Fibroblast of mammary gland (primary cell): ENCODE measurements around the gene ELP1.
A peak's percentile ranks its signal among the peaks of the same experiment; 100 is the strongest.

Experiments
- DNase-seq: peaks from one replicate; pipeline ENCODE4 v3.0.0-alpha.2; 2010; ENCODE audit warnings: low read depth
- H3K4me3 ChIP-seq: 2 replicates; pipeline ENCODE4 v1.5.1; 2011; ENCODE audit warnings: low read depth, mild to moderate bottlenecking, low read length, moderate library complexity; ENCODE audit not compliant: control insufficient read depth
- TF ChIP-seq, protein P1 (sequence below): conservative IDR thresholded peaks from 2 replicates; pipeline ENCODE4 v1.5.1; 2011; ENCODE audit warnings: low read depth, low read length, inconsistent platforms; ENCODE audit not compliant: control insufficient read depth, insufficient read depth

The ELP1 gene

DNA sequence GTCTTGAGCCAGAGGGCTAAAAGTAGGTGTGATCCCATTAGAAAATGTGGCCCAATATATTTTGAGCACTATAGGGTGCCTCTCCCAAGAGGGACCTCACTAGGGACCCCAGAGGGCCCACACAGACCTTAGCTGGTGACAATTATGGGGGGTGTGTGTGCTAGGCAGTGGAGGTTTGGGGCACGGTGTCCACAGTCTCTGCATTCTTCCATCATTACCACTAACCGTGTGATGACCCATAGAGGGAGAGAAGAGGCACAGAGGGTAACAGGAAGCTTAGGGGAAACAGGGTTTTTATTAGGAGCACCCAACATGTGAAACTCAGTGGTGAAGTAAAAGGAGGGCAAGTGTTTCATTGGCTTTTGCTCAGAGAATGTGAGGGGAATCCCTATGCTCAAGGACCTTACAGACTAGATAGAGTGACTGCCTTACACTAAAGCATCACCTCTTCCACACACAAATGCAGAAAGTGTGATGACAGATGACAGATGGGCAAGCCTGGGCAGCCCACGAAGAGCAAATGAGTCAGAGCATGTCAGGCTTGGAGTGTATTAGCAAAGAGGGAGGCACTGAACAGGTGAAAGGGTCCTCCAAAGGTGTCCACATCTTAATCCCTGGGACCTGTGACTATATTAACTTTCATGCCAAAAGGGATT lies 74.3 kb downstream of the ELP1 start:
- TF ChIP-seq, protein P1, sequence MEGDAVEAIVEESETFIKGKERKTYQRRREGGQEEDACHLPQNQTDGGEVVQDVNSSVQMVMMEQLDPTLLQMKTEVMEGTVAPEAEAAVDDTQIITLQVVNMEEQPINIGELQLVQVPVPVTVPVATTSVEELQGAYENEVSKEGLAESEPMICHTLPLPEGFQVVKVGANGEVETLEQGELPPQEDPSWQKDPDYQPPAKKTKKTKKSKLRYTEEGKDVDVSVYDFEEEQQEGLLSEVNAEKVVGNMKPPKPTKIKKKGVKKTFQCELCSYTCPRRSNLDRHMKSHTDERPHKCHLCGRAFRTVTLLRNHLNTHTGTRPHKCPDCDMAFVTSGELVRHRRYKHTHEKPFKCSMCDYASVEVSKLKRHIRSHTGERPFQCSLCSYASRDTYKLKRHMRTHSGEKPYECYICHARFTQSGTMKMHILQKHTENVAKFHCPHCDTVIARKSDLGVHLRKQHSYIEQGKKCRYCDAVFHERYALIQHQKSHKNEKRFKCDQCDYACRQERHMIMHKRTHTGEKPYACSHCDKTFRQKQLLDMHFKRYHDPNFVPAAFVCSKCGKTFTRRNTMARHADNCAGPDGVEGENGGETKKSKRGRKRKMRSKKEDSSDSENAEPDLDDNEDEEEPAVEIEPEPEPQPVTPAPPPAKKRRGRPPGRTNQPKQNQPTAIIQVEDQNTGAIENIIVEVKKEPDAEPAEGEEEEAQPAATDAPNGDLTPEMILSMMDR = no peak
- DNase-seq = peak; percentile 11
- H3K4me3 ChIP-seq = no peak overlapping the region

DNA sequence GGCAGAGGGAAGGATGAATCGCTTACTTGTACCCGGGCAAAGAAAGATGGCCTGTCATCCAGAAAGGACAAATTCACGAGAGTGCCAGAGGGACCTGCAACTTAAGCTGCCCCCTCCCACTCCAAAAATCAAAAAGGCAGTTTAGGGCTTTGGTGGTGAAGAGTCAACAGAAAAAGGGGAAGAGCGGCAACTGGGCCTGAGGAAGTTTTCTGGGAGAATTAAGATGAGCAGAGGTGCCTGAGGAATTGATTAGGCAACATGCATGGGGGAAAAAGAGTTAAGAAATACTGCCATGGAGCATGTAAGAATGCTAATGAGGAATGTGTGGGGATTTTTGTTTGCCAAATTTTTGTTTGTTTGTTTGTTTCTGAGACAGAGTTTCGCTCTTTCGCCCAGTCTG lies 76.4 kb downstream of the ELP1 start:
- no peak for DNase-seq
- TF ChIP-seq, protein P1 = no peak
- H3K4me3 ChIP-seq = no peak overlapping the region

DNA sequence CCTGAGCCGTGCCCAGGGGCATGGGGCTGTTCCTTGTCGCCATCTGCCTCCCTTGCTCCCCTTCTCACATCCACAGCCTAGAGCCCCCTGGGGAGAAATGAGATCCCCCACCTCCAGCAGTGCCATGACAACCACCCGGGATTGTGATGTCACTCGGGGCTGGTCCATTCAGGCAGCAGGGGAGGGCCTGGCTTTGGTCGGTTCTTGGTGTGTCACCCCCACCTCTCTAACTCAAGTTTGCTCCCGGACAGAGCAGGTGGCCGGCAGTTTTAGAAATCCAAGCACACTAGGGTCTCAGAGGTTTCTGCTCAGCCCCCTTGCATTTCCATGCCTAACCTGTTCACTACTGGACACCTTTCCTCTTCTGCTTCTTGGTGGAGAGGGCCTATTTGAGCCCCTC lies 78.0 kb downstream of the ELP1 start, which contains the start of gene ACTL7B:
ACTL7B (minus strand) TSS at position 99 of the 400 bp plus-strand sequence; CDS start at position 43, 56 bp downstream.
- no peak within 1 kb of the TSS for H3K4me3 ChIP-seq
- TF ChIP-seq, protein P1 = no peak
- no peak for DNase-seq

DNA sequence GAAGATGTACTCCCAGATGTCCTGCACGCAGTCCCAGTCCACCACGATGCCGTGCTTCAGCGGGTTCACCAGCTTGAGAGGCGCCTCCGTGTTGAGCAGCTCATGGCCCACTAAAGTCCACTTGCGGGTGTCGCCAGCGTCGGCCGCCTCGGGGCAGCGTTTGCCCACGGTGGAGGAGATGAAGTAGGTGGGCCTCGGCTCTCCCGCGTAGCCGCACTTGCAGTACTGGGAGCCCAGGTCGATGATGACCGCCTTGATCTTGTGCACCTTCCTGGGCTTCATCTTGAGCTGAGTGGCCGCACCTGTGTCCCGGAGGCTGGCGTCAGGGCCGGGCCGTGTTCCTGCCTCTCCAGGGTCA lies 78.4 kb downstream of the ELP1 start:
- DNase-seq = no peak
- TF ChIP-seq, protein P1 = no peak
- no peak overlapping the region for H3K4me3 ChIP-seq

DNA sequence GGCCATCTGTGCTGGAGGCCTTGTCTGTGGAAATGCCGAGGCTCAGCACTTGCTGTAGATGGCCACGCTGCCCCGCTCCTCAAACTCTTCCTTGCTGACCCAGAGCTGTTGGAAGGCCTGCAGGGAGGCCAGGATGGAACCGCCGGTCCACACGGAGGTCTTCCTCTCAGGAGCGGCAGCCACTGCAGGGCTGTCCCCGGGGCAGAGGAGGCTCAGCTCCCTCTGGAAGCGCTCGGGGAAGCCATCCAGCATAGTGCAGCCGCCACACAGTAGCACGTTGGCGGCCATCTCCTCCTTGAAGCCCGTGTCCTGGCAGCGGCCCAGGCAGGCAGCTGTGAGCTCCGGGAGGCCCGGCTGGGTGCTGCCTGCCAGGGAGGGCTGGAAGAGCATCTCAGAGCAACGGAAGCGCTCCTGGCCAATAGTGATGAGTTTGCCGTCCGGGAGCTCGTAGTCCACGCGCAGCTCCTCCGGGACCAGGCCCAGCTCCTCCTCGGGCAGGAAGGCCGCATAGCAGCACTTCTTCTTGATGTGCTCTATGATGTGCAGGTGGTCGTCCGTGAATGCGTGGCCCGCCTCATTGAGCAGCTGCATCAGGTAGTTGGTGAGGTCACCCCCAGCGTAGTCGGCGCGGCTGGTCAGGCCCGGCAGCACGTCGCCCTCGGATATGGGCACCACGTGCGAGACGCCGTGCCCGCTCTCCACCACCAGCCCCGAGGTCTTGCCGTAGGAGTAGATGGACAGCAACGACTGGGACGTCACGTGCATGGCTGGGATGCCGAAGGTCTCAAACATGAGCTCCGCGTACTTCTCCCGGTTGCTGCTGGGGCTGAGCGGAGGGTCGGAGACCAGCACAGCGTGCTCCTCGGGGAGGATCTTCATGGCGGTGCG lies 79.0 kb downstream of the ELP1 start:
- DNase-seq = no peak
- TF ChIP-seq, protein P1 = no peak
- H3K4me3 ChIP-seq = no peak overlapping the region

DNA sequence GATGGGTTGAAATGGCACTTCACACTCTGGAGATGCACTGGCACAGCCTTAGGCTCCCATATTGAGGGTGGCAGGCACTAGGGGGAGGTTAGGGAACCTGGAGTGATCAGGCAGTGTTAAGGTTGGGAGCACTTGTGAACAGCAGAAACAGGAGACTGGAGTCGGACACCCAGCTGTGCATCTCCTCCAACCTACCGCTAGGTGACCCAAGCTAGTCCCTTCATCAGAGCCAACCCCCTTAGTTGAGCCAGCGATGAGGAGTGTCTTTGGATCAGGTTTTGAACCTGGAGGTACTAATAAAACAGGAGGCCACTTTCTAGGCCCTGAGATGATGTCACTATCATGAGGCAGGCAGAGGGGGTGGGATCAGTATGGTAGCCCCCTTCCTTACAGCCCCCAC lies 79.8 kb downstream of the ELP1 start:
- H3K4me3 ChIP-seq = no peak overlapping the region
- DNase-seq = no peak
- TF ChIP-seq, protein P1 = no peak

DNA sequence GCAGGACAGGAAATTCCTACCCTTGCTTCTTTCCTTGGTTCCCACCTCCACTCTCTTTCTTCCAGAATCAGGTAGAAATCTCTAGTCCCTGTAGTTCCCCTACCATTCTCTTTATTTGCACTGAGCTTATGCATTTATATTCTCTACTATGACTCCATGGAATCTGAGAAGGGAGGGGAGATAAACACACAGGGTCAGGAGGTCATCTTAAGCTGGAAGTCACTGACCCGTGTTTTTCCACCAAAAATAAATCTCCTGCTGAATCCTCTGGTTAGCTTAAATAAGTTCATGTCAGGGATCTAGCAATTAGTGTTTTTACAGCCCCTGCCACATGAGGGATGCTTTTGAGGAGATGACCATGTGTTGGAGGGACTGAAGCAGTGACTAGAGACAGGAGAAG lies 81.8 kb downstream of the ELP1 start:
- TF ChIP-seq, protein P1 = no peak
- H3K4me3 ChIP-seq = no peak overlapping the region
- DNase-seq = no peak
